RWPE2 (cell line): ENCODE measurements around the gene FRK.
"Not testable (repeated sequence)": the region's sequence is repeated elsewhere in the genome, so short reads cannot be mapped to it uniquely, and the experiment has no call there.

Experiments
- ATAC-seq: fragments of 200-7000 bp; cut with Tn5 transposase; 3 replicates; pipeline ENCODE4 v1.9.1; 2021; ENCODE audit warnings: low read depth
- DNase-seq: peaks from one replicate; pipeline ENCODE4 v3.0.0-alpha.2; 2020; ENCODE audit warnings: low spot score
- H3K27ac ChIP-seq: fragments of 450-650 bp; 2 replicates; pipeline ENCODE4 v1.5.1; 2017; ENCODE audit warnings: mild to moderate bottlenecking; ENCODE audit not compliant: poor library complexity, severe bottlenecking
- H3K27me3 ChIP-seq: fragments of 250-450 bp; sonication (Bioruptor Pico); 2 replicates; pipeline ENCODE4 v1.5.1; 2021; ENCODE audit warnings: mild to moderate bottlenecking, moderate library complexity; ENCODE audit not compliant: insufficient read depth, poor library complexity, severe bottlenecking
- H3K36me3 ChIP-seq: fragments of 250-450 bp; sonication (Bioruptor Pico); 2 replicates; pipeline ENCODE4 v1.5.1; 2020; ENCODE audit warnings: low read depth, mild to moderate bottlenecking, moderate library complexity
- H3K4me1 ChIP-seq: fragments of 250-450 bp; sonication (Bioruptor Pico); 2 replicates; pipeline ENCODE4 v1.5.1; 2021; ENCODE audit warnings: mild to moderate bottlenecking, moderate library complexity; ENCODE audit not compliant: insufficient read depth, poor library complexity, severe bottlenecking
- H3K4me3 ChIP-seq: fragments of 250-450 bp; sonication (Bioruptor Pico); 2 replicates; pipeline ENCODE4 v1.5.1; 2021; ENCODE audit warnings: mild to moderate bottlenecking, moderate library complexity; ENCODE audit not compliant: severe bottlenecking
- H3K9me3 ChIP-seq: fragments of 250-450 bp; sonication (Bioruptor Pico); 2 replicates; pipeline ENCODE4 v1.5.1; 2021; ENCODE audit warnings: mild to moderate bottlenecking, moderate library complexity; ENCODE audit not compliant: severe bottlenecking
- CTCF ChIP-seq: fragments of 450-650 bp; IDR thresholded peaks from one replicate; pipeline ENCODE4 v1.5.1; 2017; ENCODE audit warnings: mild to moderate bottlenecking, moderate library complexity; ENCODE audit not compliant: poor library complexity, severe bottlenecking

FRK gene

GRCh38 chr6:116049321-116049720 lies 11.4 kb downstream of the FRK start:
- DNase-seq: no peak
- no peaks in the 10 kb centered on the region for H3K36me3 ChIP-seq

GRCh38 chr6:116047173-116047933 lies 13.3 kb downstream of the FRK start:
- no peaks in the 10 kb centered on the region for H3K36me3 ChIP-seq
- H3K27me3 ChIP-seq: no peaks in the 10 kb centered on the region
- ATAC-seq: peak; percentile 46; the same call in 1 of the 3 replicates
- no peak overlapping the region for H3K27ac ChIP-seq
- no peaks in the 10 kb centered on the region for H3K4me1 ChIP-seq
- no peak for TF ChIP-seq CTCF
- H3K4me3 ChIP-seq: no peak overlapping the region
- DNase-seq: no peak
- H3K9me3 ChIP-seq: no peaks in the 10 kb centered on the region

More at GRCh38 chr6:116049321-116049720, 11.4 kb downstream of the FRK start:
- no peaks in the 10 kb centered on the region for H3K9me3 ChIP-seq
- no peak for ATAC-seq
- no peaks in the 10 kb centered on the region for H3K4me1 ChIP-seq
- H3K27me3 ChIP-seq: no peaks in the 10 kb centered on the region
- H3K27ac ChIP-seq: no peak overlapping the region
- no peak overlapping the region for H3K4me3 ChIP-seq
- no peak for TF ChIP-seq CTCF

GRCh38 chr6:116046737-116047136 lies 14.0 kb downstream of the FRK start:
- ATAC-seq (no peak), DNase-seq (no peak)
- TF ChIP-seq CTCF: no peak
- Histone ChIP-seq H3K27me3 (no peaks in the 10 kb centered on the region), H3K4me3 (no peak overlapping the region), H3K36me3 (no peaks in the 10 kb centered on the region), H3K27ac (no peak overlapping the region), H3K4me1 (no peaks in the 10 kb centered on the region), H3K9me3 (no peaks in the 10 kb centered on the region)

- not testable (repeated sequence) for H3K27me3 ChIP-seq, H3K36me3 ChIP-seq, DNase-seq, H3K9me3 ChIP-seq, H3K27ac ChIP-seq, H3K4me3 ChIP-seq, H3K4me1 ChIP-seq, ATAC-seq
Measured at GRCh38 chr6:116046272-116046671, 14.4 kb downstream of the FRK start.

GRCh38 chr6:116041934-116042333 lies 18.8 kb downstream of the FRK start:
- no peak overlapping the region for H3K4me3 ChIP-seq
- H3K27me3 ChIP-seq: no peaks in the 10 kb centered on the region
- no peak for DNase-seq
- H3K9me3 ChIP-seq: no peaks in the 10 kb centered on the region
- H3K4me1 ChIP-seq: no peaks in the 10 kb centered on the region
- no peak overlapping the region for H3K27ac ChIP-seq
- ATAC-seq: no peak
- H3K36me3 ChIP-seq: no peaks in the 10 kb centered on the region
- no peak for TF ChIP-seq CTCF
